ENCODE measurements around the gene ATG4B.

Gene ATG4B

GRCh38 chr2:241666627-241667400 is 29.3 kb downstream of the ATG4B start:
- DNase-seq (ENCODE audit: low spot score), result no peak

GRCh38 chr2:241668354-241668753 is 30.9 kb downstream of the ATG4B start:
- DNase-seq (ENCODE audit: low spot score), result no peak

DNA sequence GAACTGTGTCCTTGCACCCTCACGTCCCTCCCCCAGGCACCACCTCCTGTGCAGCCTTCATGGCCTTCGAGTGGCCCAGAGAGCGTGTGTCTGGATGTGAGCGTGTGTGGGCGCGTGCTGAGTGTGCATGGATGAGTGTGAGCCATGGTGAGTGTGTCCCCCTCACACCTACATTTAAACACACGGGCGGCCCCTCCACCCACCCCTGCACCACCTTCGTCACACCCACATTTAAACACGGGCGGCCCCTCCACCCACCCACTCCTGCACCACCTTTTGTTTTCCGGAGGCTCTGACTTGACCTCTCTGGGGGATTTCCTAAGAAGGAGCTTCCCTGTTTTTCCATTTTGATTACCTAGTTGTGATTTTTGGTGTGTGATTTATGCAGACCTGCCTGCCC is 31.3 kb downstream of the ATG4B start:
- DNase-seq (ENCODE audit: low spot score), result no peak

DNA sequence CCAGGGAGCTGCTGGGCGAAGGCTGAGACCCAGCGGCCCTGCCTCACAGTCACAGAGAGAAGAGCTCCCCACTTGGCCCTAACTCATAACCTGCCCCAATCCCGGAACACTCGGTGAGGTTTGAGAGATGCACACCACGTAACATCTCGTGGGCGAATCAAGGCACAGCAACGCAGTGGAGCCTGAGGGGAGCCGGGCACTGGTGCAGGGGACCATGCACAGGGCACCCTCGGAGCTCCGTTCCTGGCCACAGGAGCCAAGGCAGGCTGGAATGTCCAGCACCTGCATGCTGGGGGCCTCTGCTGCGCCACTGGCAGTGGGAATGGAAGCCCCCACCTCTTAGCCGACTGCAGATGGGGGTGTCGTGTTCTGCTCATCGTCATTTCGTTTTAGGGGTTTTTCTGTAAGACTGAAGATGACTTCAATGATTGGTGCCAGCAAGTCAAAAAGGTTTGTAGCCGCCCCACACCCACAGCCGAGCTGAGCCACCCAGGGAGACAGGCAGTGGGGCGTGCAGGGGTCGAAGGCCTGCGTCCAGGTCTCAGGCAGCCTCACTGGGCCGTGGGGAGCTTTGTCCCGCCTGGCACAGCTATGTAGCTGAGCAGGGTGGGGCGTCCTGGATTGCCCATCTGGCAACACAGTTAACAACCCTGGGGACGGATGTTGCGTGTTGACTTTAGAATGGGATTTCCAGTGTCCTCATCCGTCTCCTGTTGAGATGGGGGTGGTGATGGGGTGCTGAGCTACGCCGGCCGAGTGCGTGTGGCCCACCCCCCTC is 33.0 kb downstream of the ATG4B start:
- no peak for DNase-seq (ENCODE audit: low spot score)

GRCh38 chr2:241671457-241672240 is 34.2 kb downstream of the ATG4B start:
- no peak for DNase-seq (ENCODE audit: low spot score)

- DNase-seq (ENCODE audit: low spot score), result no peak
Observed at GRCh38 chr2:241672243-241673188, 35.0 kb downstream of the ATG4B start.

- DNase-seq (ENCODE audit: low spot score), result no peak
Observed at GRCh38 chr2:241673189-241673663, 35.7 kb downstream of the ATG4B start.

- DNase-seq (ENCODE audit: low spot score), result no peak
Observed at GRCh38 chr2:241673797-241674725, 36.6 kb downstream of the ATG4B start.

DNA sequence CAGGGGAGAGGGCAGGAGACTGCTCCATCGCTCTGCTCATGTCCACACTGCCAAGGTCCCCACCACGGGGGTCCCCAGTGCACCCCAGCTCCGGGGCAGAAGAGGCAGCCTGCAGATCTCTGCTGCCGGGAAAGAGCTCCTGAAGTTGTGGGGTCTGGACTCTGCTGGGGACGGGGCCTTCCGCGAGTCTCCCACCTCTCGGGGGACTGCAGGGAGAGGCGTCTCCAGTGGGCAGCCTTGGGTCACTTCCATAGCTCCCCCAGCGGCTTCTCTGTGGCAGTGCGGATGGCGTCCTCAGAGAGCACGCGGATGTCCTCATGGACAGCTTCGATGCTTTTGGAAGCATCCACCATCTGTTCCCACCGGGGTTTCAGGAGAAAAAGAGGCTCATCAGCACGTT is 38.4 kb downstream of the ATG4B start:
- no peak for DNase-seq (ENCODE audit: low spot score)

GRCh38 chr2:241676665-241677064 is 39.2 kb downstream of the ATG4B start:
- no peak for DNase-seq (ENCODE audit: low spot score)

- DNase-seq (ENCODE audit: low spot score), result no peak
Observed at GRCh38 chr2:241677392-241677791, 39.9 kb downstream of the ATG4B start.

DNA sequence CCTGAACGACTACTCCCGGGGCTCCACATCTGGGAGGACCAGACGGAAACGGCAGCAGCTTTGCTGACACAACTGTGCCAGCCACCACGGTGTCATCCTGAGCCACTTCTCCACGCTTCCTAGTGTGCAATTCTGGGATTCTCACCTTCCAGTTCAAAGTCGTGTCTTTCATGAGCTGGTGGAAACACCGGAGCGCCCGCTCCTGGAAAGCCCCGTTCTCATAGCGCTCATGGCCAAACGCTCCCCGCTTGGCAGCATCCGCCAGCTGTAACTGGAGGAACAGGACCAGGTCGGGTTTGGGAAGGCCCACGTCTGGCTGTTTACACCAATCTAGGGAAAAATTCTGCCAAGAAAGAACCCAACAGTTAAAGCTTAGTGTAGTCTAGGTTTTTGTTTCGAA is 40.8 kb downstream of the ATG4B start:
- DNase-seq (ENCODE audit: low spot score), result no peak

GRCh38 chr2:241678784-241679540 is 41.5 kb downstream of the ATG4B start:
- DNase-seq (ENCODE audit: low spot score), result no peak

DNA sequence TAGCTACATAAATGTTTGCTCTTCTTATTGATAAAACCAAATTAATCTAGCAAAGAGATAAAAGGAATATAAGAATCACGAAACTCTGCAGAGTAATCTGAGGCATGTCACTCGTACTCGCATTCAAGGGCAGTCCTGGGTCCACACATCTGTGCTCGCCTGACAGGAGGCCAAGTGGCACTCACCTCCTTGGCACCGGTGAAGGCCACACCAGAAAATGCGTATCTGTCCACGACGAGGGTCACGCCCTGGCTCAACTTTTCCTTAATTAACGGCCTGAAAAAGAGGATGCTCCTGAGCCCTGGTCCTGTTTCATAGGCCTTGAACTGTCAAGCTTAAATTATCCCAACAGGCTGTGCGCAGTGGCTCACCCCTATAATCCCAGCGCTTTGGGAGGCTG is 42.6 kb downstream of the ATG4B start:
- no peak for DNase-seq (ENCODE audit: low spot score)

GRCh38 chr2:241680827-241681599 is 43.5 kb downstream of the ATG4B start:
- peak; percentile 92 for DNase-seq (ENCODE audit: low spot score)

- no peak for DNase-seq (ENCODE audit: low spot score)
Observed at GRCh38 chr2:241686324-241686649, 48.8 kb downstream of the ATG4B start.

DNA sequence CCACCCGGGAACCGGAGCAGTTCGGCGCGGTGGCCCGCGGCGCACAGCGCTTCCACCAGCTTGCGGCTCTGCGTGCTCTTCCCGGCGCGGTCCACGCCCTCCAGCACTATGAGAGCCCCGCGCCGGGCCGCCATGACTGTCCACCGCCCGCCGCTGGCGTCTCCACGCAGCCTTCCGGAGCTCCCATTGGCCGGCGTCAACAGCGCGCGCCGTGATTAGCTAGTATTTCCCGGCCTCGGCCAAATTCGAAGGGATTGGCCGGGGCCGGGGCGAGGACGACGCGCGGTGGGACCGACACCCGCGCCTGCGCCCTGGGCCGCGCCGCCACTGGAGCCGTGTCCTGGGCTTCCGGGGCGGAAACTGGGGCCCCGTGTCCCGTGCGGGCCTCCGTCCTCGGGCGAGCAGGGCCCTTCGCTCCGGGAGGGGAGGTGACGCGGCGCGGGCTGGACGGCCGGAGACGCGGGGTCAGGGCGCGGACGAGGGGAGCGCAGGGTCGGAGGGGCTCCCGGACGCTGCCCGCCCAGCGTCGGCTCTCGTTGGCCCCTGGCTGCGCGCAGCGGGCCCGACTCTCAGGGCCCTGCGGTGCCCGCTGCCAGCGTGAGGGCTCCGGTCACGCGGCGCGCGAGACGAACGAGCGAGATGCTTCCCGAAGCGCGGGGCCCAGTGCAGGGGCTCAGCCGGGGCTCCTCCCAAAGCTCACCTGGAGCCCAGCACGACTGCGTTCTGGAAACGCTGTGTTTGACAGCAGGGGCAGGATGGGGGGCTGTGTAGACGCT is 49.3 kb downstream of the ATG4B start, which contains the start of gene DTYMK:
Gene DTYMK, minus strand, starts transcription at position 166 of the 776 bp plus-strand sequence. Its CDS starts 32 bp downstream, at position 134.
- peak; percentile 98 for DNase-seq (ENCODE audit: low spot score)

GRCh38 chr2:241689306-241689705 is 51.8 kb downstream of the ATG4B start:
- no peak for DNase-seq (ENCODE audit: low spot score)

Measured in COLO829 (cell line).